ENCODE measurements around the gene CEBPA. TPM values are rescaled to one million over a fixed set of nuclear protein-coding genes. Genes with fewer than 3 reads are reported as not detected.

CEBPA gene
- total and polyA plus RNA-seq, 10 of the 15 experiments (the other 5 are each of a cell fraction or from before 2014, with no cell fraction given) = 0.04 to 0.36 (median 0.13) TPM; not detected in 4

DNA sequence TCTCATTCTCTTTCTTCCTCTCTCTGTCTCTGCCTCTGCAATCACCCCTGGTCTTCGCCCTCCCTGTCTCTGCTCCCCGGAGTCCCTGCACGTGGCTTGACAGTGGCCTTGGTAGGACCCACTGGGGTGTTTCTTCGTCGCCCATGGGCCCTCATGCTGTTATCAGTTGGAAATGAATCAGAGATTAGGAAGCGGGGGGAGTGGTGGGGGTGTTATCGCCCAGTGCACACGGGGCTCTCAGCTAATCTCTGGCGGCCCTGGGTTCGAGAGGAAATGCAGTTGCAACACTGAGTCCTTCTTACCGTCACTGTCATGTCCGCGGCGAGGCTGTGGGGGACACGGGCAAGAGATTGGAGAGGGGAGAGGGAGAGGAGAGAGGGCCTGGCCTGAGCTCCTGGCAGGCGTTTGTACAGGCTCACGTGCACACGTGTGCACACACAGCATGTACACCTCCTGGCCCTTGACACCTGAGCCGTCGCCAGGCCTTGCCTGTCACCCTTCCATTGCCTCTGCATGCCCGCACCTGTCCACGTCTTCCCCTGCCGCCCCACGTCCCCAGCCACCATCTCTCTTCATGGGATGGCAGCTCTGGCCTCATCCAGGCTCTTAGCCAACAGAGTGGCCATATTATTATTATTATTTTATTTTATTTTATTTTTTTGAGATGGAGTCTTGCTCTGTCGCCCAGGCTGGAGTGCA, 38.9 kb downstream of the CEBPA start (continued):
- TF ChIP-seq CUX1 (IDR thresholded peaks at IDR 0.05; ENCODE audit: insufficient replicate concordance, low read depth, low read length) (no peak), ZSCAN29 (IDR thresholded peaks at IDR 0.05) (no peak), ATF3 (IDR thresholded peaks at IDR 0.05; ENCODE audit: borderline replicate concordance, extremely low read depth, low read depth, low read length) (no peak), ZNF217 (IDR thresholded peaks at IDR 0.05) (no peak), BHLHE40 (IDR thresholded peaks at IDR 0.05; ENCODE audit: borderline replicate concordance in 1 of 2, low read depth in 2 of 2, low read length in 1 of 2) (no peak), SMAD5 (IDR thresholded peaks at IDR 0.05; ENCODE audit: low read depth) (no peak)
- TF ChIP-seq, protein P1, sequence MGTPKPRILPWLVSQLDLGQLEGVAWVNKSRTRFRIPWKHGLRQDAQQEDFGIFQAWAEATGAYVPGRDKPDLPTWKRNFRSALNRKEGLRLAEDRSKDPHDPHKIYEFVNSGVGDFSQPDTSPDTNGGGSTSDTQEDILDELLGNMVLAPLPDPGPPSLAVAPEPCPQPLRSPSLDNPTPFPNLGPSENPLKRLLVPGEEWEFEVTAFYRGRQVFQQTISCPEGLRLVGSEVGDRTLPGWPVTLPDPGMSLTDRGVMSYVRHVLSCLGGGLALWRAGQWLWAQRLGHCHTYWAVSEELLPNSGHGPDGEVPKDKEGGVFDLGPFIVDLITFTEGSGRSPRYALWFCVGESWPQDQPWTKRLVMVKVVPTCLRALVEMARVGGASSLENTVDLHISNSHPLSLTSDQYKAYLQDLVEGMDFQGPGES (IDR thresholded peaks at IDR 0.05) = no peak

Data from GM12878 (cell line).